ENCODE measurements around the gene EIF2AK2. TPM values are rescaled to one million over a fixed set of nuclear protein-coding genes. Genes with fewer than 3 reads are reported as not detected.

The EIF2AK2 gene
- total RNA-seq, 2 experiments from 2014 or later: 68.7 to 74.8 TPM

DNA sequence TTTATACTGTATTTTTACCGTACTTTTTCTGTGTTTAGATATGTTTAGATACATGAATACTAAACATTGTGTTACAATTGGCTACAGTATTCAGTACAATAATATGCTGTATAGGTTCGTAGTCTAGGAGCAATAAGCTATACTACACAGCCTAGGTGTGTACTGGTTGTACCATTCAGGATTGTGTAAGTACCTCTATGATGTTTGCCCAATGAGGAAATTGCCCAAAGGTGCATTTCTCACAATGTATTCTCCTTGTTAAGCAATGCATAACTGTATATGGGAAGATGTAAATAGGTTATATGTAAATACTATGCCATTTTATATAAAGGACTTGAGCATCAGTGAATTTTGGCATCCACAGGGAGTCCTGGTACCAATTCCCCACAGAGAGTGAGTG, 10.7 kb downstream of the EIF2AK2 start:
- H3K27ac Mint-ChIP-seq: no peak overlapping the region
- no peak overlapping the region for H3K4me3 Mint-ChIP-seq
- peaks cover 10% of the 10 kb centered on the region for H3K4me1 Mint-ChIP-seq
- DNase-seq: no peak
- H3K9me3 Mint-ChIP-seq: no peaks in the 10 kb centered on the region
- no peaks in the 10 kb centered on the region for H3K27me3 Mint-ChIP-seq
- H3K36me3 Mint-ChIP-seq: peaks cover 21% of the 10 kb centered on the region

GRCh38 chr2:37143974-37144373, 12.8 kb downstream of the EIF2AK2 start:
- Mint-ChIP-seq H3K27ac (no peak overlapping the region), H3K36me3 (peaks cover 29% of the 10 kb centered on the region), H3K4me3 (no peak overlapping the region), H3K4me1 (no peaks in the 10 kb centered on the region), H3K27me3 (no peaks in the 10 kb centered on the region), H3K9me3 (no peaks in the 10 kb centered on the region)
- DNase-seq: no peak

GRCh38 chr2:37142546-37142945, 14.2 kb downstream of the EIF2AK2 start:
- no peak overlapping the region for H3K27ac Mint-ChIP-seq
- DNase-seq: no peak
- no peaks in the 10 kb centered on the region for H3K4me1 Mint-ChIP-seq
- H3K36me3 Mint-ChIP-seq: peaks cover 22% of the 10 kb centered on the region
- H3K27me3 Mint-ChIP-seq: no peaks in the 10 kb centered on the region
- no peak overlapping the region for H3K4me3 Mint-ChIP-seq
- no peaks in the 10 kb centered on the region for H3K9me3 Mint-ChIP-seq

DNA sequence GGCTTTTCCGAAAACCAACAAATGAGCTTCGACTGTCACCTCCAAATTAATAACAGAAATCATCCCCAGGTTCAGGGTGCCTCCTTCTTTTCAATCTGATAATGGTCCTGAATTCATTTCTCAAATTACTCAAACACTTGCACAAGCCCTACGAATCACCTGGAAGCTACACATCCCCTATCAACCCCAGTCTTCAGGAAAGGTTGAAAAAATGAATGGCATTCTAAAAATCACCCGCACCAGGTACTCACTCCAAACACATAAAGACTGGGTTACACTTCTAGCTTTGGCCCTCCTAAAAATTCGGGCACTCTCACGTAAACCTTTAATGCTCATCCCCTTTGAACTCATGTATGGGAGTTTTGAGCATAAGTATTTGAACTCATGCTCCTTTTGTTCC, 23.9 kb downstream of the EIF2AK2 start:
- no peak for DNase-seq
- H3K36me3 Mint-ChIP-seq: peaks cover 50% of the 10 kb centered on the region
- H3K9me3 Mint-ChIP-seq: peaks cover 2% of the 10 kb centered on the region
- no peak overlapping the region for H3K27ac Mint-ChIP-seq
- H3K4me1 Mint-ChIP-seq: no peaks in the 10 kb centered on the region
- no peak overlapping the region for H3K4me3 Mint-ChIP-seq
- no peaks in the 10 kb centered on the region for H3K27me3 Mint-ChIP-seq

GRCh38 chr2:37125416-37125815, 31.4 kb downstream of the EIF2AK2 start:
- no peaks in the 10 kb centered on the region for H3K9me3 Mint-ChIP-seq
- no peak overlapping the region for H3K4me3 Mint-ChIP-seq
- no peak overlapping the region for H3K27ac Mint-ChIP-seq
- no peaks in the 10 kb centered on the region for H3K4me1 Mint-ChIP-seq
- peaks cover 40% of the 10 kb centered on the region for H3K36me3 Mint-ChIP-seq
- no peak for DNase-seq
- no peaks in the 10 kb centered on the region for H3K27me3 Mint-ChIP-seq

GRCh38 chr2:37119157-37119556, 37.6 kb downstream of the EIF2AK2 start:
- no peak for DNase-seq
- Mint-ChIP-seq H3K27me3 (no peaks in the 10 kb centered on the region), H3K9me3 (no peaks in the 10 kb centered on the region), H3K36me3 (peaks cover 19% of the 10 kb centered on the region), H3K27ac (no peak overlapping the region), H3K4me1 (no peaks in the 10 kb centered on the region), H3K4me3 (no peak overlapping the region)

DNA sequence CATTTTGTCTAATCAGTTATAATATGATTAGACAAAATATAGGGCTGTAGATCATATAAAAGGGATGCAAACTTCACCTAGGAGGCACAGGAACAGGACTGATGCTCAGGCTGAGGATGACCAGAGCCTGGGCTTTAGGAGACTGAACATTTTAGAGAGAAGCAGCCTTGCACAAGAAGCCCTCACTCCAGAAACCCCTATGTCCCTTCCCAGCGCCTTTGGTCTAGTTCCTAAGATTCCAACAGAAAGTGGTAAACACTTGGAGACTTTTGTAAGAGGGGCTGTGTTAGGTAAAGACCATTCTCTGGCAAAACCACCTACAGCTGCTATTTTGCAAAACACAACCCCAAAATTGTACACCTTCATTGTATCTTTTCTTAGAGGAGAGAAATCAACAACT, 39.2 kb downstream of the EIF2AK2 start:
- Mint-ChIP-seq H3K4me3 (no peak overlapping the region), H3K27me3 (no peaks in the 10 kb centered on the region), H3K9me3 (no peaks in the 10 kb centered on the region), H3K27ac (no peak overlapping the region), H3K4me1 (no peaks in the 10 kb centered on the region), H3K36me3 (peaks cover 16% of the 10 kb centered on the region)
- DNase-seq: no peak

DNA sequence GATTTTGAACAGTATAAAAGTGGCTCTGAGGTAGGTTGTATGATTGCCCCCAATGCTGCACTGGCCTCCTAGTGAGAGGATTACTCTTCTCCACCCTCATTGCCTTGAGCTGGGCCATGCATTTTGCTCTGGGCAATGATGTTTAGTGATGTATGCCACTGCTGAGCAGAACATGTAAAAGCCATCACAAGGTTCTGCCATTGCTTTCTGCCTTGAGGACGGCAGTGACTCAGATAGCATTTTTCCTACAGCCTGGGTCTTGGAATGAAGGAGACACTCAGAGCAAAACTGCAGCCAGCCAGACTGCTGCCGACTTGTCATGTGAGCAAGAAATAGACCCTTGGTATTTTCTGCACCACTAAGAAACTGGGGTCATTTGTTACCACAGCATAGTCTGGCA, 44.8 kb downstream of the EIF2AK2 start:
- no peaks in the 10 kb centered on the region for H3K4me1 Mint-ChIP-seq
- no peak for DNase-seq
- H3K27ac Mint-ChIP-seq: no peak overlapping the region
- H3K27me3 Mint-ChIP-seq: no peaks in the 10 kb centered on the region
- peaks cover 22% of the 10 kb centered on the region for H3K36me3 Mint-ChIP-seq
- no peak overlapping the region for H3K4me3 Mint-ChIP-seq
- H3K9me3 Mint-ChIP-seq: no peaks in the 10 kb centered on the region

- no peaks in the 10 kb centered on the region for H3K27me3 Mint-ChIP-seq
- H3K4me1 Mint-ChIP-seq: no peaks in the 10 kb centered on the region
- no peak overlapping the region for H3K4me3 Mint-ChIP-seq
- H3K9me3 Mint-ChIP-seq: no peaks in the 10 kb centered on the region
- no peak for DNase-seq
- H3K36me3 Mint-ChIP-seq: peaks cover 18% of the 10 kb centered on the region
- H3K27ac Mint-ChIP-seq: no peak overlapping the region
Measured at GRCh38 chr2:37110306-37111212, 46.2 kb downstream of the EIF2AK2 start.

- no peaks in the 10 kb centered on the region for H3K9me3 Mint-ChIP-seq
- no peak overlapping the region for H3K27ac Mint-ChIP-seq
- H3K4me1 Mint-ChIP-seq: no peaks in the 10 kb centered on the region
- DNase-seq: no peak
- no peak overlapping the region for H3K4me3 Mint-ChIP-seq
- H3K36me3 Mint-ChIP-seq: peaks cover 16% of the 10 kb centered on the region
- H3K27me3 Mint-ChIP-seq: no peaks in the 10 kb centered on the region
Measured at GRCh38 chr2:37109523-37109922, 47.3 kb downstream of the EIF2AK2 start.

- Mint-ChIP-seq H3K9me3 (no peaks in the 10 kb centered on the region), H3K27ac (no peak overlapping the region), H3K4me3 (no peak overlapping the region), H3K4me1 (no peaks in the 10 kb centered on the region), H3K36me3 (peaks cover 17% of the 10 kb centered on the region), H3K27me3 (no peaks in the 10 kb centered on the region)
- no peak for DNase-seq
Measured at GRCh38 chr2:37105150-37105549, 51.6 kb downstream of the EIF2AK2 start.

DNA sequence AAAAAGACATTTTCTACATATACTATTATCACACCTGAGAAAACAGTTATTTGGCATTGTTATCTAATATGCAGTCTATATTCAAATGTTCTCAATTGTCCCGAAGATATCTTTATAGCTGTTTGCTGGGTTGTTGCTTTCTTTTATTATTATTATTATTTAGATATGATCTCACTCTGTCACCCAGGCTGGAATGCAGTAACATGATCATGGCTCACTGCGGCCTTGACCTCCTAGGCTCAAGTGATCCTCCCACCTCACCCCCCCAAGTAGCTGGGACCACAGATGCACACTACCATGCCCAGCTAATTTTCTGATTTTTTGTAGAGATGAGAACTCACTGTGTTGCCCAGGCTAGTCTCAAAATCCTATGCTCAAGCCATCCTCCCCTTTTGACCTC, 52.6 kb downstream of the EIF2AK2 start:
- no peaks in the 10 kb centered on the region for H3K9me3 Mint-ChIP-seq
- peaks cover 19% of the 10 kb centered on the region for H3K36me3 Mint-ChIP-seq
- H3K4me1 Mint-ChIP-seq: no peaks in the 10 kb centered on the region
- H3K27ac Mint-ChIP-seq: no peak overlapping the region
- DNase-seq: no peak
- H3K4me3 Mint-ChIP-seq: no peak overlapping the region
- no peaks in the 10 kb centered on the region for H3K27me3 Mint-ChIP-seq

GRCh38 chr2:37102588-37102987, 54.2 kb downstream of the EIF2AK2 start:
- H3K36me3 Mint-ChIP-seq: peaks cover 11% of the 10 kb centered on the region
- no peaks in the 10 kb centered on the region for H3K9me3 Mint-ChIP-seq
- H3K27ac Mint-ChIP-seq: no peak overlapping the region
- DNase-seq: no peak
- H3K4me1 Mint-ChIP-seq: no peaks in the 10 kb centered on the region
- H3K27me3 Mint-ChIP-seq: no peaks in the 10 kb centered on the region
- H3K4me3 Mint-ChIP-seq: no peak overlapping the region

- DNase-seq: no peak
- H3K36me3 Mint-ChIP-seq: peaks cover 11% of the 10 kb centered on the region
- no peak overlapping the region for H3K27ac Mint-ChIP-seq
- no peaks in the 10 kb centered on the region for H3K9me3 Mint-ChIP-seq
- H3K4me3 Mint-ChIP-seq: no peak overlapping the region
- no peaks in the 10 kb centered on the region for H3K4me1 Mint-ChIP-seq
- no peaks in the 10 kb centered on the region for H3K27me3 Mint-ChIP-seq
Measured at GRCh38 chr2:37100054-37100453, 56.7 kb downstream of the EIF2AK2 start.

- DNase-seq: no peak
- Mint-ChIP-seq H3K36me3 (peaks cover 11% of the 10 kb centered on the region), H3K27me3 (no peaks in the 10 kb centered on the region), H3K27ac (no peak overlapping the region), H3K4me3 (no peak overlapping the region), H3K9me3 (no peaks in the 10 kb centered on the region), H3K4me1 (no peaks in the 10 kb centered on the region)
Measured at GRCh38 chr2:37098416-37099118, 58.2 kb downstream of the EIF2AK2 start.

GRCh38 chr2:37096568-37096967, 60.2 kb downstream of the EIF2AK2 start:
- no peaks in the 10 kb centered on the region for H3K27me3 Mint-ChIP-seq

More at GRCh38 chr2:37096568-37096967, 60.2 kb downstream of the EIF2AK2 start:
- no peaks in the 10 kb centered on the region for H3K9me3 Mint-ChIP-seq
- DNase-seq: no peak
- no peaks in the 10 kb centered on the region for H3K4me1 Mint-ChIP-seq
- peaks cover 11% of the 10 kb centered on the region for H3K36me3 Mint-ChIP-seq
- H3K4me3 Mint-ChIP-seq: no peak overlapping the region
- no peak overlapping the region for H3K27ac Mint-ChIP-seq

Data from activated naive CD8-positive, alpha-beta T cell treated with anti-CD3 and anti-CD28 coated beads for 36 hours (primary cell).